GM19468 (cell line): ENCODE data around the gene CLMP.

Source experiments
- ATAC-seq: cut with Tn5 transposase; IDR thresholded peaks from one replicate; pipeline ENCODE4 v1.9.1; 2021; ENCODE audit warnings: mild to moderate bottlenecking, moderate library complexity, moderate number of reproducible peaks; ENCODE audit not compliant: unreplicated experiment; ENCODE audit errors: extremely low read depth

Gene CLMP

DNA sequence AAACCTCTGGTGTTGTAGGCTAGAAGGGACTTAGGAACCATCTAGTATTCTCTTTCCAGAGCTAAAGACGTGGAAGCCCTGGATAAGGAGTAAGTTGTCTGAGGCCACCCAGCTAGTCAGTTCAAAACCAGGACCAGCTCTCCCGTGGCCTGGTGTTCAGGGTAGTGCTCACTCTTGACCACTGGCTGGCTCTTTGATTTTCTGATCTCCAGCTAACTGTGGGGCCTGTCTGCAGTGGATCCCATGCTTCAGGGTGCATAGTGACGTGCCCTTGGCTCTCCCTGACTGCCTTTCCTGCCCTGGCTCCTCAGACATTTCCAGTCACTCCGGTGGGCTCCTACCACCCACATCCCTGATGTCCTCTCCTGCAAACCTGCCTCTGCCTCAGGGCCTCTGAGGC lies 1.3 kb downstream of the CLMP start:
- no peak for ATAC-seq

DNA sequence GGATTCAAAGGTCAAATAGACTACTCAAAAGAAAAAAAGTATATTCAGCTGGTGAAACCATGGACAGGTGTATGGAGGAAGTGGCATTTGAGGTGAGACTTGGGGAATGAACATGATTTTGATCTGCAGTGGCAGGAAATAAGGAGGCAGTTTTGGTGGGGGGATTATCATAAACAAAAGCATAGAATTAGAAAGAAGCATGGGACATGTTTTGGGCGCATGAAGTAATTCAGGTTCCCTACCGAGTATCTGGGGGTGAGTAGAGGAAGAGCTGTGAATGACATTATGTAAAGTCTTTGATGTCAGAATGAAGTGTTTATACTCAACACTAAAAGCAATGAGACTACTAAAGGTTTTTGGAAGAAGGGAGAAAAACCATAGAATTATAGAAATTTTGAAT lies 3.1 kb downstream of the CLMP start:
- no peak for ATAC-seq

DNA sequence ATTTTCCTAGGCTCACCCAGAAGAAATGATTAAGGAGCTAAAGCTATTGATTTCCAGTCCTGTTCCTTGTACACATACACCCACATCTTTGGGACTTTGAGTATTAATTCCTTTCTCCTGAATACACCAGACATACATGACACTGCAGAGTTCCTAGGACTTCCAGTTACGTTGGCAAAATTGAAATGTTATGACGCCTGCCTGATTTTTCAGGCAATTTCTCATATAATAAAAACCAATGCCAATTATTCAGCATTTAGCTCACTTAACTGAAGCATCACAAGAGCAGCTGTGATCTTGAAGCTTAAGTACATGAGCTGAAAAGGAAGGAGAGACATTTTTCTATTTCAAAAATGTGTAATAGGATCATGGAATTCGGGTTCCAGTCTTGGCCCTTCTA lies 4.5 kb downstream of the CLMP start:
- ATAC-seq: no peak

- ATAC-seq: no peak
These were observed 6.4 kb downstream of the CLMP start for GRCh38 chr11:123188508-123189165.

DNA sequence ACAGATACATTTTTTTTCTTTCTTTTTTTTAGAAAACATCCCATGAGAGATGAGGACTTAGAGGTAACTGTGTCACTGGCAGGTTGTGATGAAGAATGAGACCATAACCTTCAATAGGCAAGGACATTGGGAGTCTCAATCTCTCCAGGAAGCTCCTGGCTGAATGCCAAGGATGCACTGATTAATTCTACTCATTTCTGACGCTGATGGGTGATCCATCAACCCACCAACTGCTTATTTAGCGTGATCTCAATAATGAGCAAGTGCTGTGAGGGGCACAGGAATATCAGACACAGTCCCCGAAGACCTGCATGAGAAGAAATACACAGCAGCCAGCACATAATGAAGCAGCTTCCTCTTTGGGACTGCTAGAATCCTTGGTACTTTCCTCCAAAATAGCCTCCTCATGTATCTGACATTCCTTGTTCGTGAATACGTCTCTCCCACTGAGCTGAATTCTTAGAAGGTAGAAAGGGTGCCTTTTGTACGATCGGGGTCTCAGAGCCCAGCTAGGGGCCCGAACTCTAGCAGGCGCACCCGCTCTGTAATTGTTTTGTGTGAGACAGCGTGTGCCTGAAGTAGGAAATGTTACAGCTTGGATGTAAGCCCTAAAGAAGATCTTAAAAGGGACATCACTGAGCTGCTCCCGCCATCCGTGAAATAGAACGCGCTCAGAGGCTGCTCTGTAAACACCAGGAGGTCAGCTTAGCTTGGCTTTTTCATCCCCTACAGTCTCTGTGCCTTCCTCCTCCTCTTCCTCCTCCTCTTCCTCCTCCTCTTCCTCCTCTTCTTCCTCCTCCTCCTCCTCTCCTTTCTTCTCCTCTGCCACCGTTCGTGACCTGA lies 7.2 kb downstream of the CLMP start:
- ATAC-seq: no peak

DNA sequence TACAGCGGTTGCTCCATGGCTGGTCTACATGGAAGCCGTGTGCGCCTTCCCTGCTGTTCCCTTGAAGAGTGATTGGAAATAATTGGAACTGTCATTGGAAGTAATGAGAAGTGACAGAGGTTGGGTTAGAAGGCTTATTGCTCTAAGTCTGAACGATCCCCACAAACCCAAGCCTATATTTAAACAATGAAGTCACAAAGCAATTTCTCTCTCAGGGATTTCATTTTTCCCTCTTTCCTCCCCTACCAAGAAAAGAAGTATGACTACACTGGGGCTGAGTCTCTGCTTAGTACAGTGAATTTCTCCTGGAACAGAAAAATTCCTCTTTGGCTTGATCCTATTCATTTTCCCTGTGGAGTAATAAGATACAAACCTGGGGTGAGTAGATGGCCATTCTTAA lies 7.8 kb downstream of the CLMP start:
- ATAC-seq: no peak

- no peak for ATAC-seq
These were observed 8.8 kb downstream of the CLMP start for GRCh38 chr11:123186286-123186685.

GRCh38 chr11:123185326-123185725 lies 9.7 kb downstream of the CLMP start:
- ATAC-seq: no peak

- no peak for ATAC-seq
These were observed 10.5 kb downstream of the CLMP start for GRCh38 chr11:123184531-123184930.

GRCh38 chr11:123183391-123184099 lies 11.5 kb downstream of the CLMP start:
- ATAC-seq: no peak

DNA sequence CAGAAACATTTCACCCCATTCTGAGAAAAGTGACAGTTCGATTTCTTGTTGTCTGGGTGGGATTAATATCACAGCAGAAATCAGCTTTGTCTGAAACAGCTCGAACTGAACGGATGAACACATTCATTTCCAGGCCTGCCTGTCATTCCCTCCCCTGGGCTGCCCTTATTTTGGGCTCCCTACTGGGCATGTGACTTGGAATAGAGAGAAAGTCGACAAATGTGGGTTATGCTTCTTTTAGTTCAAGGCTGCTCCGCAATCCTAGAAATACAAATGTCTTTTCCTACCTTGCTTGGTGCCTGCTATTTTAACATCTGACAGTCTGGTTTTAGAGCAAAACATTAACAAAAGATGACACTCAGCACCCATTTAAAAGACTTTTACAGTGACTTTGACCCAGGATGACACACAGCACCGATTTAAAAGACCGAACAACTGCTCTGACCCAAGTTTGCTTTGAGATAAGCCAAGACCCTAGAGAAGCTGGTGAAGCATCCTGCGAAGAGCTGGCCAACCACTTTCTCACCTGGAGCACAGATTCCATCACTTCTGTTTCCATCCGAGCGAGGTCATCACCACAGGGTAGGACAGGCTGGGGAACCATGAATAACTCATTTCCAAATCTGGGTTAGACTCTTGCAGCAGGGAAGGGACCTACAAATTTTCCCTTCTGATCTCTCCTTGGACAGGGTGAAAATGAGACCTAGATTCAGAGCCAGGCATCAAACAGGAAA lies 13.1 kb downstream of the CLMP start:
- no peak for ATAC-seq

DNA sequence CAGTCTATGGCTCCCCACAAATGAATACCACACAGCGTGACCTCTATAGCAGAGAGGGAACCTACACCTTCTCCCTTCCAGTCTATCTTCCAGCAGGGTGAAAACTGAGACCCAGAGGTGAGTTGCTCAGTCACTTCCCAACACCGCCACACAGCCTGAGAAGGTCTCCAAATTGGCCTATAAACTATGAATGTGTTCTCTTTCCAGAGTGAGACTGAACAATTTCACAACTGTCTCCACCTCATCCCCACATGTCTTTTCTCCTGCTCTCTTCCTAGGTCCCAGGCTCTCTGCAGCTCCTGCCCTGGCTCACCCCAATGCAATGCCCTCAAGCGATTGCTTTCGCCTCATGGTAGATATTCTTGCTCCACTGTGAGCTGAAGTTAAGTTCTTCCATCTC lies 14.0 kb downstream of the CLMP start:
- no peak for ATAC-seq

- no peak for ATAC-seq
These were observed 14.5 kb downstream of the CLMP start for GRCh38 chr11:123180574-123180973.

- ATAC-seq: no peak
These were observed 14.9 kb downstream of the CLMP start for GRCh38 chr11:123180166-123180565.

DNA sequence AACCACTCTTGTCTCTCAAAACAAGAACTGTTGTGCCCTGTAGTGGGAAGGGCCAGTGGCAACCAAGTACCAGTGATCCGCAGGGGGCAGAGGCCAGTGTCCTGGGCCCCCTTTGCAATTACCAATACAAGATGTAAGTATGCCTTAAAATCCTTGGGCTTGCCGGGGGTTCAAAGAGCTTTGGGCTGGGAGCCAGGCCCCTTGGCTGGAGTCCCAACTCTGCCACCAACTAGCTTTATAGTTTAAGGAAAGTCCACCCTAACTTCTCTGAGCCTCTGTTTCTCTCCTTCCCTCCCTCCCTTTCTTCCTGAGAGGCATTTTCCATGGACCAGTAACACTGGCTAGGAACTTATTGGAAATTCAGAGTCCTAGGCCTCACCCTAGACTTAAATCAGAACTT lies 15.5 kb downstream of the CLMP start:
- ATAC-seq: no peak

DNA sequence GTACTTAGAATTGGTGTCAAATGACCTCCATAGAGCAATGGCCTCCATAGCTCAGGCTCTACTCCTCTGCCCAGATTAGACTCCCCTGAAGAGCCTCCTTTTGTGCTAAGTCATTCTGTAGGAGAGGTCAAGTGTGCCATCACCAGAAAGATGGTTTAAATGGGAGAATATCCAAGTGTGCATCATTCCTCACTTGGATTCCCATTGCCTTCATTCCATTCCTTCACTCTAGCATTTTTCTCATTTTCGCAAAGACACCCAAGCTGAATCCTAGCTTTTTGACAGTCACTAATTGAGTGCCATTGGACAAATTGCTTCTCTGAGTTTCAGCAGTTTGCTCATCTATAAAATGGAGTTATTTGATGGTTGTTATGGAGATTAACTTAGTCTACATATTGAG lies 16.9 kb downstream of the CLMP start:
- ATAC-seq: no peak

- no peak for ATAC-seq
These were observed 18.3 kb downstream of the CLMP start for GRCh38 chr11:123176785-123177184.

- ATAC-seq: no peak
These were observed 20.6 kb downstream of the CLMP start for GRCh38 chr11:123174196-123175183.

GRCh38 chr11:123173856-123174186 lies 21.2 kb downstream of the CLMP start:
- no peak for ATAC-seq
